Neural progenitor cell (in vitro differentiated cells): ENCODE results near the gene SSX4B. TPM values are rescaled to one million over a fixed set of nuclear protein-coding genes. Genes with fewer than 3 reads are reported as not detected.

Source experiments
- small RNA-seq: library from RNA; depleted of rRNA; stranded (forward); fragments of <200 nt; gene quantifications from one replicate; pipeline ENCODE3, GENCODE V24; 2015
- total RNA-seq: library from RNA; depleted of rRNA; stranded (reverse); fragments of >200 nt; gene quantifications from 2 replicates; pipeline ENCODE4 v1.2.3, GENCODE V29; 2015; ENCODE audit warnings: low replicate concordance

The SSX4B gene
- total RNA-seq, 1 donor from 2014 or later = not detected

Small RNA genes lying within 50 kb of the gene (small RNA-seq; reads per million reads assigned to genes)
- gene AL606490.4 = not detected
- gene AL606490.7 = not detected

Other genes with a start within 250 kb of the SSX4B start
- not detected in 2 replicates for gene SSX5, start 215.2 kb downstream of the SSX4B start, total RNA-seq
- not detected in 2 replicates for gene SSX1, start 156.6 kb downstream of the SSX4B start, total RNA-seq
- gene SSX3, start 55.3 kb downstream of the SSX4B start, total RNA-seq = not detected in 2 replicates
- gene SSX4, start 28.4 kb downstream of the SSX4B start, total RNA-seq = not detected in 2 replicates
- 2.3 and 6.7 TPM in 2 replicates for gene SLC38A5, start 58.3 kb upstream of the SSX4B start, total RNA-seq
- 32.2 and 45.2 TPM in 2 replicates for gene FTSJ1, start 64.2 kb upstream of the SSX4B start, total RNA-seq
- 10.8 and 21.2 TPM in 2 replicates for gene PORCN, start 97.0 kb upstream of the SSX4B start, total RNA-seq
- 74.6 and 95.4 TPM in 2 replicates for gene EBP, start 109.8 kb upstream of the SSX4B start, total RNA-seq
- gene TBC1D25, start 127.8 kb upstream of the SSX4B start, total RNA-seq = 1.5 and 3.1 TPM in 2 replicates
- gene RBM3, start 162.5 kb upstream of the SSX4B start, total RNA-seq = 101 and 130 TPM in 2 replicates
- 20.9 and 39.0 TPM in 2 replicates for gene WDR13, start 185.5 kb upstream of the SSX4B start, total RNA-seq